Hepatocyte (in vitro differentiated cells): ENCODE measurements around the gene LRRC4C. TPM values are rescaled to one million over a fixed set of nuclear protein-coding genes. Genes with fewer than 3 reads are reported as not detected.

Experiments used
- DNase-seq: peaks from one replicate; pipeline ENCODE4 v3.0.0-alpha.2; 2016; ENCODE audit warnings: low spot score
- H2AFZ ChIP-seq: fragments of 200-600 bp; sonication (generic); 2 replicates; pipeline ENCODE4 v1.6.0; 2016; ENCODE audit warnings: antibody characterized with exemption, mild to moderate bottlenecking
- H3K27ac ChIP-seq: fragments of 200-600 bp; sonication (generic); 2 replicates; pipeline ENCODE4 v1.5.1; 2016; ENCODE audit warnings: mild to moderate bottlenecking
- H3K27me3 ChIP-seq: fragments of 200-600 bp; sonication (generic); 2 replicates; pipeline ENCODE4 v1.6.1; 2016
- H3K36me3 ChIP-seq: fragments of 200-600 bp; sonication (generic); replicated peaks from 2 replicates; pipeline ENCODE4 v1.5.1; 2016; ENCODE audit warnings: low read depth; ENCODE audit not compliant: insufficient read depth
- H3K4me1 ChIP-seq: fragments of 200-600 bp; sonication (generic); 2 replicates; pipeline ENCODE4 v1.5.1; 2016; ENCODE audit warnings: mild to moderate bottlenecking, moderate library complexity; ENCODE audit not compliant: insufficient read depth
- H3K4me2 ChIP-seq: fragments of 200-600 bp; sonication (generic); 2 replicates; pipeline ENCODE4 v1.6.0; 2016
- H3K4me3 ChIP-seq: fragments of 200-600 bp; sonication (generic); 2 replicates; pipeline ENCODE4 v1.5.1; 2016; ENCODE audit warnings: mild to moderate bottlenecking
- H3K79me2 ChIP-seq: fragments of 200-600 bp; sonication (generic); 2 replicates; pipeline ENCODE4 v1.6.0; 2017; ENCODE audit warnings: mild to moderate bottlenecking
- H3K9me2 ChIP-seq: fragments of 200-600 bp; sonication (generic); replicated peaks from 2 replicates; pipeline ENCODE4 v1.6.0; 2017; ENCODE audit warnings: mild to moderate bottlenecking; ENCODE audit not compliant: insufficient read depth
- H3K9me3 ChIP-seq: fragments of 200-600 bp; sonication (generic); 2 replicates; pipeline ENCODE4 v1.5.1; 2016; ENCODE audit warnings: low read depth, mild to moderate bottlenecking
- H4K20me1 ChIP-seq: fragments of 200-600 bp; sonication (generic); 2 replicates; pipeline ENCODE4 v1.6.0; 2016; ENCODE audit warnings: mild to moderate bottlenecking; ENCODE audit not compliant: insufficient read depth, poor library complexity, severe bottlenecking
- EZH2 ChIP-seq: fragments of 200-600 bp; sonication (generic); IDR thresholded peaks from 2 replicates; pipeline ENCODE4 v1.6.1; 2016; ENCODE audit warnings: antibody characterized with exemption, mild to moderate bottlenecking, borderline replicate concordance
- EZH2phosphoT487 ChIP-seq: fragments of 200-600 bp; sonication (generic); IDR thresholded peaks from one replicate; pipeline ENCODE4 v1.6.1; 2018; ENCODE audit warnings: antibody characterized with exemption, mild to moderate bottlenecking, low read depth, moderate library complexity; ENCODE audit not compliant: unreplicated experiment, severe bottlenecking
- WGBS: methylation state at CpG from one replicate; pipeline ENCODE4 v1.1.6; 2016; ENCODE audit warnings: low lambda C conversion rate; ENCODE audit errors: missing lambda C conversion rate; 5-methylcytosine and 5-hydroxymethylcytosine counted together
- polyA plus RNA-seq: library from polyadenylated mRNA; unstranded; fragments of >200 nt; fragmentation: Nextera tagmentation; extraction: Ambion mirVana; gene quantifications from 2 replicates; pipeline ENCODE4 v1.2.1, GENCODE V29; 2016
- total RNA-seq: library from RNA; depleted of rRNA; stranded (reverse); fragments of >200 nt; gene quantifications from 2 replicates; pipeline ENCODE4 v1.2.3, GENCODE V29; 2014
- TF ChIP-seq, protein P1 (sequence below): fragments of 200-600 bp; sonication (generic); IDR thresholded peaks from 2 replicates; pipeline ENCODE4 v1.5.1; 2016; ENCODE audit warnings: antibody characterized with exemption, mild to moderate bottlenecking; ENCODE audit not compliant: poor library complexity

LRRC4C gene
- total and polyA plus RNA-seq, 2 experiments from 2014 or later: 1.1 to 3.1 TPM

DNA sequence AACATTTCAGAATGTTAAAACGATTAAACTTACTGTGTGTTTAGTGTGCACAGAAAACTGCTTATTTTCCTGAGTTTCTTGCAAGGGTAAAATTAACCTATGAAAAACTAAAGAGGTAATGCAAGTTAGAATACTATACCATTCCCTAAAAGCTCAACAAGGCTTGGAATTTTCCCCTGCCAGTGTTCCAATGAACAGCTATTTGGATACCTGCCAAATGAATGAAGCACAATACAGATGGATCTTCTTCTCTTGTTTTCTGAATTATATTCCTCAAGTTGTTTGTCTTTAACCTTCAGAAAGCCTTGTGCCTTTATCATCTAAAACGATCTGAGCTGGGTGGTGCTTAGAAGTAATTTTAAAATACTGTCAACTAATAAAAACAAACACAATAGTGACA, 204.5 kb downstream of the LRRC4C start:
- no peaks in the 10 kb centered on the region for H3K36me3 ChIP-seq
- H3K4me1 ChIP-seq: no peaks in the 10 kb centered on the region
- no peak overlapping the region for H3K27ac ChIP-seq
- no peaks in the 10 kb centered on the region for H3K9me3 ChIP-seq
- no peaks in the 10 kb centered on the region for H3K27me3 ChIP-seq
- no peaks in the 10 kb centered on the region for H3K9me2 ChIP-seq
- H2AFZ ChIP-seq: no peak overlapping the region
- H3K4me2 ChIP-seq: no peak overlapping the region
- H3K79me2 ChIP-seq: no peaks in the 10 kb centered on the region
- H3K4me3 ChIP-seq: no peak overlapping the region
- 59% methylated on average over 2 of the region's 2 CpGs for WGBS
- H4K20me1 ChIP-seq: no peaks in the 10 kb centered on the region
- no peak for TF ChIP-seq EZH2
- TF ChIP-seq, protein P1, sequence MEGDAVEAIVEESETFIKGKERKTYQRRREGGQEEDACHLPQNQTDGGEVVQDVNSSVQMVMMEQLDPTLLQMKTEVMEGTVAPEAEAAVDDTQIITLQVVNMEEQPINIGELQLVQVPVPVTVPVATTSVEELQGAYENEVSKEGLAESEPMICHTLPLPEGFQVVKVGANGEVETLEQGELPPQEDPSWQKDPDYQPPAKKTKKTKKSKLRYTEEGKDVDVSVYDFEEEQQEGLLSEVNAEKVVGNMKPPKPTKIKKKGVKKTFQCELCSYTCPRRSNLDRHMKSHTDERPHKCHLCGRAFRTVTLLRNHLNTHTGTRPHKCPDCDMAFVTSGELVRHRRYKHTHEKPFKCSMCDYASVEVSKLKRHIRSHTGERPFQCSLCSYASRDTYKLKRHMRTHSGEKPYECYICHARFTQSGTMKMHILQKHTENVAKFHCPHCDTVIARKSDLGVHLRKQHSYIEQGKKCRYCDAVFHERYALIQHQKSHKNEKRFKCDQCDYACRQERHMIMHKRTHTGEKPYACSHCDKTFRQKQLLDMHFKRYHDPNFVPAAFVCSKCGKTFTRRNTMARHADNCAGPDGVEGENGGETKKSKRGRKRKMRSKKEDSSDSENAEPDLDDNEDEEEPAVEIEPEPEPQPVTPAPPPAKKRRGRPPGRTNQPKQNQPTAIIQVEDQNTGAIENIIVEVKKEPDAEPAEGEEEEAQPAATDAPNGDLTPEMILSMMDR: no peak
- no peak for TF ChIP-seq EZH2phosphoT487
- no peak for DNase-seq

DNA sequence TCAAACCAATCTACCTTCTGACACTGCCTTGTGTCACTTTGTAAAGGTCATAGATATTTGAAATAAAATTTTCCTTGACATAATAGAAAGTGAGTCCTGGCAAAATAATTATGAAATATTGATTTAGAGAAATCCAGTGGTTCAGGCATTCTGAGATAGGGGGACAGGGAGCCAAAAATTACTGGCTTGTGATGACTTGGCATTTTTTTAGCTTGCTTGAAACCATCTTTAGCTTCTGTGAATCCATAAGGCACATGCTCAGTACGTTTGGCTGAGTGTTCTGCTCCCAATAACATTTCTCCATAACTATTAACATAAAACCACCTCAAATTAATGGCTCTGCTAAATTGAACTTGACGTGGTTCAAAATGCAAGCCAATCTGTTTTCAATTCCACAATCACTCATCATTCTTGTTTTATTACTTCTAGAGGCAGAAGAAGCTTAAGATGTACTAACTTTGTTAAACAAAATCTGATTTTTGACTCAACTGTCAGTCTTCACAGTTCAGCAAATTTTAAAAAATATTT, 209.0 kb downstream of the LRRC4C start:
- H3K27ac ChIP-seq: no peak overlapping the region
- no peak overlapping the region for H3K4me3 ChIP-seq
- H2AFZ ChIP-seq: no peak overlapping the region
- no peaks in the 10 kb centered on the region for H4K20me1 ChIP-seq
- TF ChIP-seq EZH2phosphoT487: no peak
- TF ChIP-seq EZH2: no peak
- TF ChIP-seq, protein P1: no peak
- 62% methylated on average over 2 of the region's 2 CpGs for WGBS
- H3K4me2 ChIP-seq: no peak overlapping the region
- no peaks in the 10 kb centered on the region for H3K4me1 ChIP-seq
- H3K79me2 ChIP-seq: no peaks in the 10 kb centered on the region
- no peaks in the 10 kb centered on the region for H3K27me3 ChIP-seq
- no peaks in the 10 kb centered on the region for H3K36me3 ChIP-seq
- H3K9me3 ChIP-seq: no peaks in the 10 kb centered on the region
- DNase-seq: no peak
- no peaks in the 10 kb centered on the region for H3K9me2 ChIP-seq

DNA sequence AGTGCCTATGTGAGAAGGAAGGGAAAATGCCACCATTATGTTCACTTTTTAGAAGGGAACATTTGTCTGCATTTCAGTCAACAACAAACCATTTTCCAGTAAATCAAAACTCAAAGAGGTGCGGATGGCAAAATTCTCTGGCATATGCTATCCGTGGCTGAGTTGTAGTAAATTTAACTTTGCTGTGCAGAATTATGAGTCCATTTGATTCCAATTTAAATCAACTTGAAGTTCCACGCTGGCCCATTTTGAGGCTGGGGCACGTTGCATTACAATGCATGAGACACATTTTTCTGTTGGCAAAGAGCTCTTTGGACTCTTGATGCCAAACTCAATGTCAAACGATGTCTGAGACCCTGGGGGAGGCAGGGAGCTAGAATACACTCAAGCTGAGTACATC, 211.8 kb downstream of the LRRC4C start:
- H3K9me3 ChIP-seq: no peaks in the 10 kb centered on the region
- H3K36me3 ChIP-seq: no peaks in the 10 kb centered on the region
- no peak overlapping the region for H3K27ac ChIP-seq
- H2AFZ ChIP-seq: no peak overlapping the region
- no peaks in the 10 kb centered on the region for H3K79me2 ChIP-seq
- H3K27me3 ChIP-seq: no peaks in the 10 kb centered on the region
- H3K4me2 ChIP-seq: no peak overlapping the region
- TF ChIP-seq, protein P1: no peak
- TF ChIP-seq EZH2: no peak
- no peak for TF ChIP-seq EZH2phosphoT487
- H3K4me3 ChIP-seq: no peak overlapping the region
- H3K9me2 ChIP-seq: no peaks in the 10 kb centered on the region
- 81% methylated on average over 5 of the region's 5 CpGs for WGBS
- no peaks in the 10 kb centered on the region for H4K20me1 ChIP-seq
- DNase-seq: no peak
- H3K4me1 ChIP-seq: no peaks in the 10 kb centered on the region

DNA sequence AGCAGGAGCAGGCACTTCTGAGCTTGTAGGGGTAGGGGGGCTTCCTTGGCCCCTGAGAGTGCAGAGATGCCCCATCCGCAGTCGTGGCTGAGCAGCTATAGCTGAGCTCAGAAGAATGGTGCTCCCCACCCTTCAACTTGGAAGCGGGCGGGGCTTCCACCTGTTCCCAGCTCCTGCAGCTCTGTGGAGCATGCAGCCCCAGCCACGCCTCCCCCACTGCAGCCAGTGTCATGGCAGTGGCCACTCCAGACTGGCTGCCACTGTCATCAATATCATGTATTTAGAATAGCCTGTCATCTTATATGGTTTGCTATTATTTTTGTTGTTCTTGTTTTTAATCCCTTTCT, 213.1 kb downstream of the LRRC4C start:
- no peak overlapping the region for H3K4me3 ChIP-seq

More for the DNA sequence above, 213.1 kb downstream of the LRRC4C start:
- TF ChIP-seq EZH2: no peak
- TF ChIP-seq, protein P1: no peak
- TF ChIP-seq EZH2phosphoT487: no peak
- no peaks in the 10 kb centered on the region for H3K27me3 ChIP-seq
- H3K79me2 ChIP-seq: no peaks in the 10 kb centered on the region
- 95% methylated on average over 5 of the region's 5 CpGs for WGBS
- H3K4me2 ChIP-seq: no peak overlapping the region
- H3K4me1 ChIP-seq: no peaks in the 10 kb centered on the region
- no peak overlapping the region for H2AFZ ChIP-seq
- H3K9me3 ChIP-seq: no peaks in the 10 kb centered on the region
- no peaks in the 10 kb centered on the region for H3K36me3 ChIP-seq
- no peaks in the 10 kb centered on the region for H3K9me2 ChIP-seq
- H4K20me1 ChIP-seq: no peaks in the 10 kb centered on the region
- no peak for DNase-seq
- no peak overlapping the region for H3K27ac ChIP-seq
